Stimulated activated naive CD4-positive, alpha-beta T cell treated with Interleukin-2 at 50 U/mL for 16 hours (primary cell): ENCODE measurements around the gene FOXO6.
"Not testable (repeated sequence)": the region's sequence is repeated elsewhere in the genome, so short reads cannot be mapped to it uniquely, and the experiment has no call there.

Source experiments
- DNase-seq: peaks from one replicate; lab custom pipeline; 2025; lab: John Stamatoyannopoulos, UW

The FOXO6 gene

DNA sequence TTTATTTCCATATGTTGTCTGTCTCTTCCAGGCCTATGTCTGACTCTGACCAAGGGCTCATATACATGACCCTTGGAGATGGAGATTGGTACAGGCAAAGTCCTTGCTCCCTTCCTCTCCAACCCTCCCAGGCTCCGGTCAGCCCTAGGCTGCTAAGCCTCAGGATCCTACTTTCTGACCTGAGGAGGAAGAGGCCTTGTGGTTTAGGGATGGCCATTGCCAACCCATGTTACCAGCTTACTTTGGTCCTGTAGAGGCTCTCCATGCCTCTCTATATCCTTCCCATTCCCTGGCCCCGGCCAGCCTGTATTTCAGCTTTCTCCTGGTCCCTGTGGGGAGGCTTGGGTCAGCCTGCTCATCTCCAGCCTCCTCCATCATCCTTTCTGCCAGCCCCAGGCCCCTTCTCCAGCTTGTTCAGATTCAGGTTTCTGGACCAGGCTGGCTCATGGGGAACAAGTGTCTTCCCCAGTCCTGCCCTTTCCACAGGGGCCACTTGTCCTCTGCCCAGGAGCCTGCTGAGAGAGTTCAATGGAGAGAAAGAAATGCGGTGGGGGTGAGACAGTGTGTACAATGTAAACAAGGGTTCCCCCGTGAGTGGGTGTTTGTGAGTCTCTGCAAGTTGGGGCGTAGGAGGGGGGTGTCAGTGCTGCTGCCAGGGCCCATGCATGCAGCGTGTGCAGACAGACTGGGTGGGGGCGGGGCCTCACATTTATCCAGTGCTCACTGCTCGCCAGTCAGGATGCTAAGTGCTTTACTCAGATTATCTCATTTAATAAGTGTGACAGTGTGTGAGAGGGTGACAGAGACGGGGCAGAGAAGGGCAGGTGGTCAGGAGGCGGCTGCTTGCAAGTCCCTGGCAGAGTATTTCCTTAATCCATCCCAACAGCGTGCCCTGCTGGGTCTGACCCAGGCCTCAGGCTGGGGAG is 31.3 kb upstream of the FOXO6 start:
- no peak for DNase-seq

DNA sequence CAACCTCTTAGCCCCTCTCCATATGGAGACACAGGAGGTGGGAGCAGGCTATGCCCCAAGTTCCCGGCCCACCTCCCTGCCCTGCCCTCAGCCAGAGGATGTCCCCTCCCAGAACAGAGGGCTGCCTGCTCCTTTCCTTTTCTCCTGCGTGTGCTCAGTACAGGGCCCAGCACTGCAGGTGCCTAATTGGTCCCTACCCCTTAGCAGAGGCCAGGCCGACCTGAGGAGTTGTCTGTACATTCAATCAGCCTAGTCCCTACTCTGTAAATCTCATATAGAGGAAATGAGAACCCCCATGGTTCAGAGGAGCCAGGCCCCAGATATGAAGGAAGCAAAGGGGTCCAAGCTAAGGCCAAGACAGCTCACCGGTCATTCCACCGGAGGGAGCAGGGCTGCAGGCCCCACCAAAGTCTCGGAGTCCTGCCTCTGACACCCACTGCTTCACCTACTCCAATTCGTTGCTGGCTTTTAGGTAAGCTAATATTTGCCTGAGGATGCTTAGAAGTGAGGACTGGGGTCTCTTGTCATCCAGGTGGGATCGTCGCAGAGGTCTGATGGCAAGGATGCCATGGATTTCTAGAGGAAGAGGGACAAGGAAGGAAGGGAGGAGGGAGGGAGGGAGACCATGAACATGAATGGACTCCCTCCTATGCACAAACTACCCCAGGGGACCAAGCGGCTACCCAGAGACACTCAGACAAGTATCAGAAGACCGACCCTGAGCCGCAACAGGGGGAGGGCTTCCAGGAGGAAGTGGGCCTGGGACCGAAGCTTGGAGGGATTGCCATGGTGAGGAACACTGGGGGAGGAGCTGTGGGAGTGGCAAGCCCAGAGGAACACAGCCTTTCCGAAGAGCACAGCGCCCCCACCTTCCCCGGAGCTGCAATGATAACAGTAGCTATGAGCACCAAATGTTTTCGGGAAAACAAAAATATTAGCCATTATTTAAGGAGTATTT is 30.4 kb upstream of the FOXO6 start:
- no peak for DNase-seq

- no peak for DNase-seq
Observed at GRCh38 chr1:41331546-41331917, 29.7 kb upstream of the FOXO6 start.

GRCh38 chr1:41332161-41332560 is 29.1 kb upstream of the FOXO6 start:
- not testable (repeated sequence) for DNase-seq

- DNase-seq, result peak; percentile 35
Observed at GRCh38 chr1:41333146-41333784, 28.0 kb upstream of the FOXO6 start.

GRCh38 chr1:41338820-41339219 is 22.4 kb upstream of the FOXO6 start:
- no peak for DNase-seq

DNA sequence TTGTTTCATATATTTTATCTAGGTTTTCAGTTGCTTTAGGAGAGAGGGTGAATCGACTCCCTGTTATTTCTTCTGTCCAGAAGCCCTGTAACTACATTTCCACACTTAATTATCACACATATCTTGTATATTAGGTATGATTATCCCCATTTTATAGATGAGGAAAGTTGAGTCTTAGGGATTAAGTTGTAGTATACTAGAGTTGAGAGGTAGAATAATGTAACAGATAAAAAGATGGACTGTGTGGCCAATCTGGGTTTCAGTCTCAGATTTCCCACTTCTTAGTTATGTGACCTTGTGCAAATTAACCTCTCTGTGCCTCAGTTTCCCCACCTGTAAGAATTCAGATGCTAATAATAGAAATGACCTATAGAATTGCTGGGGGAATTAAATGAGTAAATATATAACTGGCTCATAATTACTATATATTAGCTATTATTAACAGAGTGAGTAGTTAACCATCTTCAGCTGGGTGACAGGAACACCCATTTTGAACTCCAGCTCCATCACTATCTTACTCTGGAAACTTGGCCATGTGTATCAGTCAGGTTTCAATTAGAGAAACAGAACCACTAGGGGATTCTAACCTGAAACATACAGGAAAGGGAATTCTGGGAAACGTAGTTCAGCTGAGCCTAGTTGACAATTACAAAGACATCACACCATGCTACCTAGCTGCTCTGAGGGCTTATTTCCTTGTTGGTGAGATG is 20.4 kb upstream of the FOXO6 start:
- no peak for DNase-seq

- DNase-seq, result no peak
Observed at GRCh38 chr1:41341365-41341683, 19.9 kb upstream of the FOXO6 start.

- DNase-seq, result no peak
Observed at GRCh38 chr1:41341772-41342562, 19.3 kb upstream of the FOXO6 start.

DNA sequence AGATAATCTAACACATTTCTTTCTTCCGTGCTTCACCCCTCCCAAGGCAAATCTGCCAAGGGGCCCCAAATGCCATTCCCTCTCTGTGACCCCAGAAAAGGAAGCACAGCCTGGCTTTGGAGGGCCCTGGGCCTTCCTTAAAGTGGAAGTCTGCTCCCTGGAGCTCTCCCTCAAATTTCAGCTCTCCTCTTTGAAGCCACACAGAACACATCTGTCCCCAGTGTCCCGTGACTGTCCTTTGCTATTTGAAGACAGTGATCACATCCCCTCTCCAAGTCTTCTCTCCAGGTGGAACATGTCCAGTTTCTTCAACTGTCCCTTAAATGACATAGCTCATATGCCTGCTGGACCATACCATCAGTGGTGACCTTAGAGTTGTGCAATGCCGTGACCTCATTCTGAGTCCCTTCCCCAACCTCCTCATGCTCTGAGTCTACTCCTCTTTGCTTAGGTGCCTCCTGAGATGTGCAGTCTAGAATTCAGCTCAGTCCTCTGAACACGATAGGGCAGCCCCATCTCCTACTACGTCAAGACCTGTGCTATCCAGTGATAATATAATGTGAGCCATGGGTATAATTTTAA is 18.4 kb upstream of the FOXO6 start:
- DNase-seq, result no peak

DNA sequence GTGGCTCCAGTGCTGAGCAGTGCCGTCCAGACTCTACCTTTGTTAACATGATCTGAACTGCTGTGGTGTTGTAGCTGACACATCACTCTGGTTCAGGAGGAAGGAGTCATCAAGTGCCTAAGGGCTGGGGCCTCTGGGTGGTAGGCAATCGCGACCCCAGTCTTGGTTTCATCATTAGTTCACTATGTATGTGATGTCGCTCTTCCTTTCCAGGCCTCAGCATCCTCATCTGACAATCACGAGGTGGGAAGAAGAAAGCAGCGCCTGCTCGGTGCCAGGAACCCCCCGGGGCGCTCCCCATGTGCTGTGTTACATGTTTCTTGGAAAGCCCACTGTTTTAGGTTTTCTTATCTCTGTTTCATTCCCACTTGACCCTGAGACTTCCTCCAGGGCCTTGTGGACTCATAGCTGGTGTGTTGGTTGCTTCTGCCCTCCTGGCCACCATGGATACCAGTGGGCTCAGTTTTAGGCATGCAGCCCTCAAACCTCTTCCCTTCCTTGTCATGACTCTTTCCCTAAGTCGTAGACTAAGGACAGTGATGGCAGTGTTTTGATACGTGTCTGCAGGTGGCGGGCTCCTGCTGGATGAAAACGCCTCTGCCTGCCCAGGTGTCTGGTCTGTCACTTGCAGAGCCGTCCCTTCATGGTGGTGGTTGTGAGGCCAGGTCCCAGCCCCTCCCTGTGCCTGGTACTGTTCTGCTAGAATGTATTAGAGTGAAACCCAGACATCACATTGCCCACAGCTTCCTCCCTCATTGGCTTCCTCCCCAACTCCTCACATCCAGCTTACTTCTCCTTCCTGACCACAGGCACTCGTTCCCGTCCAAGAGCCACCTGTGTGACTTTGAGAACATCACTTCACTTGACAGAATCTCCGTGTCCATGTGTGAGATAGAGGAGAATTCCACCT is 17.2 kb upstream of the FOXO6 start:
- DNase-seq, result no peak

GRCh38 chr1:41344708-41345159 is 16.5 kb upstream of the FOXO6 start:
- DNase-seq, result no peak

GRCh38 chr1:41345434-41346075 is 15.7 kb upstream of the FOXO6 start:
- no peak for DNase-seq

DNA sequence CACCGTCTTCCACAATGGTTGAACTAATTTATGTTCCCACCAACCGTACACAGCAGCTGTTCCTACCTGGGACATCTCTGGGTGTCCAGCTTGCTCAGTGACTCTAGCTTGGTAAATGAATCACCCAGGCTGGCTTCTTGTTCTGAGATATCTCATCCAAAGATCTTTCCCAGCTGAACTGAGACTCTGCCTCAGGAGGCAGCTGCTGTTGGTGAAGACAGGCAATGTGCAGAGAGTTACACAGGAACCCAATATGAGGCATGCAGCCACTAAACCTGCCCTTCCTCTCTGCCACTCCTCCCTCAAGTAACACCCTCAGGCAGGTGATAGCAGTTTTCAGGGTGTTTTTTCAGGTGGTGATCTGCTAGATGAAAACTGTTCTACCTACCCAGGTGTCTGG is 14.0 kb upstream of the FOXO6 start:
- no peak for DNase-seq

GRCh38 chr1:41348394-41348793 is 12.8 kb upstream of the FOXO6 start:
- no peak for DNase-seq

GRCh38 chr1:41349361-41350054 is 11.7 kb upstream of the FOXO6 start:
- DNase-seq, result no peak

DNA sequence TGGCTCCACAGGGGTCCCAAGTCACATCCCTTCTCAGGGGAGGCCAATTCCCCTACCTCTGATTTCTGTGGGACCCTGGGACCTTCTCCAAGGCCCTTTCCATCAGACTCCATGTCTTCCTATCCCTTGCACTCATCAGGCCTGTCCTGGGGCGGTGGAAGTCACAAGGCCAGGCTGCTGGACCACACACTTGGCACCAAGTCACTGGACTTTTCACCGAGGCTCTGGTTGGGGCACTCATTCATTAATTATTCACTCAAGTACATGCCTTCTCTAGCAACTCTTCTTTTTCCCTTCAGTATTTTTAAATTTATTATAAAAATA is 11.2 kb upstream of the FOXO6 start:
- no peak for DNase-seq
